Activated naive CD8-positive, alpha-beta T cell treated with anti-CD3 and anti-CD28 coated beads, Interleukin-2, amount 50 U/mL, for 16 hours (primary cell): ENCODE data around the gene CCDC91.
"Not testable (repeated sequence)": the region's sequence is repeated elsewhere in the genome, so short reads cannot be mapped to it uniquely, and the experiment has no call there.

ENCODE experiments used
- DNase-seq: peaks from one replicate; pipeline ENCODE4 v3.0.0-alpha.2; 2020; ENCODE audit warnings: low read depth, low spot score

CCDC91 gene

GRCh38 chr12:28286352-28286751, 96.1 kb downstream of the CCDC91 start:
- DNase-seq, result no peak

- no peak for DNase-seq
These were observed 100.0 kb downstream of the CCDC91 start for GRCh38 chr12:28290262-28290661.

- no peak for DNase-seq
These were observed 102.4 kb downstream of the CCDC91 start for GRCh38 chr12:28292699-28293098.

GRCh38 chr12:28294300-28294699, 104.0 kb downstream of the CCDC91 start:
- no peak for DNase-seq

GRCh38 chr12:28296287-28296686, 106.0 kb downstream of the CCDC91 start:
- DNase-seq, result no peak

GRCh38 chr12:28303192-28303591, 112.9 kb downstream of the CCDC91 start:
- DNase-seq, result no peak

GRCh38 chr12:28306535-28306934, 116.3 kb downstream of the CCDC91 start:
- no peak for DNase-seq

GRCh38 chr12:28308891-28309290, 118.6 kb downstream of the CCDC91 start:
- DNase-seq, result no peak

- DNase-seq, result no peak
These were observed 123.4 kb downstream of the CCDC91 start for GRCh38 chr12:28313631-28314030.

- DNase-seq, result no peak
These were observed 125.8 kb downstream of the CCDC91 start for GRCh38 chr12:28316049-28316448.

GRCh38 chr12:28318273-28318672, 128.0 kb downstream of the CCDC91 start:
- DNase-seq, result no peak

- DNase-seq, result no peak
These were observed 130.1 kb downstream of the CCDC91 start for GRCh38 chr12:28320353-28320752.

GRCh38 chr12:28327722-28328121, 137.5 kb downstream of the CCDC91 start:
- DNase-seq, result no peak

- no peak for DNase-seq
These were observed 138.7 kb downstream of the CCDC91 start for GRCh38 chr12:28328967-28329366.

GRCh38 chr12:28329727-28330126, 139.5 kb downstream of the CCDC91 start:
- DNase-seq, result not testable (repeated sequence)

- not testable (repeated sequence) for DNase-seq
These were observed 140.0 kb downstream of the CCDC91 start for GRCh38 chr12:28330232-28330631.

- no peak for DNase-seq
These were observed 140.9 kb downstream of the CCDC91 start for GRCh38 chr12:28331130-28331529.

- no peak for DNase-seq
These were observed 150.2 kb downstream of the CCDC91 start for GRCh38 chr12:28340261-28341045.

- no peak for DNase-seq
These were observed 153.5 kb downstream of the CCDC91 start for GRCh38 chr12:28343713-28344112.

GRCh38 chr12:28346567-28346966, 156.3 kb downstream of the CCDC91 start:
- DNase-seq, result no peak

GRCh38 chr12:28349196-28349595, 158.9 kb downstream of the CCDC91 start:
- DNase-seq, result no peak

GRCh38 chr12:28350502-28350901, 160.2 kb downstream of the CCDC91 start:
- DNase-seq, result no peak

- no peak for DNase-seq
These were observed 161.2 kb downstream of the CCDC91 start for GRCh38 chr12:28351414-28351813.

GRCh38 chr12:28355161-28355560, 164.9 kb downstream of the CCDC91 start:
- DNase-seq, result no peak
